Measurements from ENCODE around the gene NEK2. TPM values are rescaled to one million over a fixed set of nuclear protein-coding genes. Genes with fewer than 3 reads are reported as not detected.

NEK2 gene
- total and polyA plus RNA-seq, 8 donors, result 1.3 to 30.4 (median 15.4) TPM

DNA sequence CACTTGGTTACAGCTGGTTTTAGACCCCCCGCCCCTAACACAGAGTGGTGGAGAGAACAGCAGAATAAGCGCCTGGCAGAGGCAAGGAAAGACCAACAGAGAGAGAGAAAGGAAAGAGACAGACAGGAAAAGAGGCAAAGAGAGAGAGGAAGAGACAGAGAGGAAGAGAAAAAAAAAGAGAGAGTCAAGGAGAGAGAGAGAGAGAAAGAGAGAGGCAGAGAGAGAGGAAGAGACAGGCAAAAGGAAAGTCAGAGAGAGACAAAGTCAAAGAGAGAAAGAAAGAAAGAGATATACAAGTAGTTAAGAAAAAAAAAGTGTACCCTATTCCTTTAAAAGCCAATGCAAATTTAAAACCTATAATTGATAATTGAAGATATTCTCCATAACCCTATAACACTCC lies 13.0 kb upstream of the NEK2 start:
- intact Hi-C loops (cut with DNase I), result loop anchor here in 1 of 2 donors (10.0 kb wide), 1 partner anchor 346 kb away; the partner anchor contains the start of genes DTL and INTS7
- DNase-seq, result no peak

DNA sequence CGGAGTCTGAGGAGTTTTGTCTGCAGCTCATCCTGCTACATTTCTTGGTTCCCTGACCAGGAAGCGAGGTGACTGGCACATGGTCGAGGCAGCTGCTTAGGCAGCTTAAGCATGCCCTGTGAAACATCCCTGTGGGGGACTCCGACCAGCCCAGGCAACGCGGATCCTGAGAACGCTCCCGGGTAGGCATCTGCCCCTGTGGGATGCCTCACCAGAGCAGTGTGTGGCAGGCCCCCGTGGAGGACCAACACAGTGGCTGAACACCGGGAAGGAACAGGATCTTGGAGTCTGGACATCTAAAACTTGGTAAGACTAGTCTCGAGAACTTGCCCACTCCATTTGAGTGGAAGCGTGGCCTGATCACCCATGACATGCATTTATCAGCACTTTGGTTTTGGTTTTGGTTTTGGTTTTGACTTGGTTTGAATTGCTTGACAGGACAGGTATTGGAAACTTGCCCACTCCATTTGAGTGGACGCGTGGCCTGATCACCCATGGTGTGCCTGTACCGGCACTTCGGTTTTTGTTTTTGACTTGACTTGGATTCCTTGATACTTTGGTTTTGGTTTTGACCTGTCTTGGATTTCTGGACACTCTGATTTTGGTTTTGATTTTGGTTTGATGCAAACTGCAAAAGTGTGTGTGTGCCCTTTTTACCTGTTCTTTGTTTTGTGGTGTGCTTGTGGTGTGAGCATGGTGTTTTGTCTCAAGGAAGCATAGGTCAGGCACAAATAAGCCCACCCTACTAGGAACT lies 12.2 kb upstream of the NEK2 start:
- Histone ChIP-seq H3K4me3 (no peak overlapping the region), H3K4me1 (no peaks in the 10 kb centered on the region), H3K27ac (no peak overlapping the region), H3K27me3 (no peaks in the 10 kb centered on the region), H3K36me3 (no peaks in the 10 kb centered on the region), H3K9me3 (no peaks in the 10 kb centered on the region)
- intact Hi-C loops (cut with DNase I), result loop anchor here in 1 of 2 donors (10.0 kb wide), 1 partner anchor 347 kb away; the partner anchor contains the start of genes DTL and INTS7
- TF ChIP-seq, protein P1, sequence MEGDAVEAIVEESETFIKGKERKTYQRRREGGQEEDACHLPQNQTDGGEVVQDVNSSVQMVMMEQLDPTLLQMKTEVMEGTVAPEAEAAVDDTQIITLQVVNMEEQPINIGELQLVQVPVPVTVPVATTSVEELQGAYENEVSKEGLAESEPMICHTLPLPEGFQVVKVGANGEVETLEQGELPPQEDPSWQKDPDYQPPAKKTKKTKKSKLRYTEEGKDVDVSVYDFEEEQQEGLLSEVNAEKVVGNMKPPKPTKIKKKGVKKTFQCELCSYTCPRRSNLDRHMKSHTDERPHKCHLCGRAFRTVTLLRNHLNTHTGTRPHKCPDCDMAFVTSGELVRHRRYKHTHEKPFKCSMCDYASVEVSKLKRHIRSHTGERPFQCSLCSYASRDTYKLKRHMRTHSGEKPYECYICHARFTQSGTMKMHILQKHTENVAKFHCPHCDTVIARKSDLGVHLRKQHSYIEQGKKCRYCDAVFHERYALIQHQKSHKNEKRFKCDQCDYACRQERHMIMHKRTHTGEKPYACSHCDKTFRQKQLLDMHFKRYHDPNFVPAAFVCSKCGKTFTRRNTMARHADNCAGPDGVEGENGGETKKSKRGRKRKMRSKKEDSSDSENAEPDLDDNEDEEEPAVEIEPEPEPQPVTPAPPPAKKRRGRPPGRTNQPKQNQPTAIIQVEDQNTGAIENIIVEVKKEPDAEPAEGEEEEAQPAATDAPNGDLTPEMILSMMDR (IDR thresholded peaks at IDR 0.05), result no peak
- ATAC-seq, result no peak
- no peak for DNase-seq

More for the DNA sequence above, 13.0 kb upstream of the NEK2 start:
- H3K36me3 ChIP-seq, result no peaks in the 10 kb centered on the region
- H3K4me3 ChIP-seq, result no peak overlapping the region
- H3K4me1 ChIP-seq, result no peaks in the 10 kb centered on the region
- H3K27me3 ChIP-seq, result no peaks in the 10 kb centered on the region
- ATAC-seq, result no peak
- H3K27ac ChIP-seq, result no peak overlapping the region
- TF ChIP-seq, protein P1 (IDR thresholded peaks at IDR 0.05), result no peak
- no peaks in the 10 kb centered on the region for H3K9me3 ChIP-seq

- no peaks in the 10 kb centered on the region for H3K4me1 ChIP-seq
- no peak overlapping the region for H3K27ac ChIP-seq
- H3K9me3 ChIP-seq, result no peaks in the 10 kb centered on the region
- no peak overlapping the region for H3K4me3 ChIP-seq
- ATAC-seq (no peak), DNase-seq (no peak)
- TF ChIP-seq, protein P1 (IDR thresholded peaks at IDR 0.05), result no peak
- H3K36me3 ChIP-seq, result no peaks in the 10 kb centered on the region
- intact Hi-C loops (cut with DNase I), result loop anchor here in 1 of 2 donors (10.0 kb wide), 1 partner anchor 349 kb away; the partner anchor contains the start of genes DTL and INTS7
- no peaks in the 10 kb centered on the region for H3K27me3 ChIP-seq
Measured at GRCh38 chr1:211685823-211686222, 10.4 kb upstream of the NEK2 start.

DNA sequence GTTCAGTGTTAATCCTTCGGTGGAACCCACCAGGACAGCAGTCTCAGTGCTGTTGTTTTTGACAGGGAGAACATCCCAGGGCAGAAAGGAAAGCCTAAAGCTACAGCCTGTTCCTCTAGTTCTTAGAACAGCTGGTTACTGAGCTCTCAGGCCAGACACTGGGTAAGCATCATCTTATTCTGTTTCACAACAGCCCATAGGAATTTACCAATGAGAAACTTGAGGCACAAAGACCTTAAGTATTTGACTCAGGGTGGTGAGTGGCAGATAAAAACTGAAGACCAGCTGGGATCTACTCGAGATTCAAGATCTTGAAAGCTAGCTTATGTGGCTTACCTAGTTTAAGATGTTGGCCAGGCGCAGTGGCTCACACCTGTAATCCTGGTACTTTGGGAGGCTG lies 9.4 kb upstream of the NEK2 start:
- Histone ChIP-seq H3K9me3 (no peaks in the 10 kb centered on the region), H3K27ac (no peak overlapping the region), H3K4me3 (no peak overlapping the region), H3K27me3 (no peaks in the 10 kb centered on the region), H3K4me1 (no peaks in the 10 kb centered on the region), H3K36me3 (no peaks in the 10 kb centered on the region)
- TF ChIP-seq, protein P1 (IDR thresholded peaks at IDR 0.05), result no peak
- intact Hi-C loops (cut with DNase I), result loop anchor here in 1 of 2 donors (10.0 kb wide), 1 partner anchor 350 kb away; the partner anchor contains the start of genes DTL and INTS7
- ATAC-seq, result no peak
- no peak for DNase-seq

DNA sequence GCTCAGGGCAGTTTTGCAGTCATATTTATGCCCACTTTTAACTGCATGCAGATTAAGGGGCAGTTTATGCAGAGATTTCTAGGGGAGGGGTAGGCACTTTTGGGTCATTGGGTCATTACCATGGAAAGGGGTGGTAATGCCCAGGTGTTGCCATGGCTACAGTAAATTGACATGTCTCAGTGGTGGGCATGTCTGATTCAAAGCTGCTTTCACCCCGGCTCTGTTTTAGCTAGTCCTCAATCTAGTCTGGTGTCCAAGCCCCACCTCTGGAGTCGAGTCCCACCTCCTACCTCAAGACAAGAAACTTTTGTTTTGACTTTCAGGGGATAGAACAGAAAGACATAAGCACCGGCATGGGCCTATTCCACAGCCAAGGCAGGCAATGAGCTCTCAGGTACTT lies 8.9 kb upstream of the NEK2 start:
- Histone ChIP-seq H3K9me3 (no peaks in the 10 kb centered on the region), H3K36me3 (no peaks in the 10 kb centered on the region), H3K4me1 (no peaks in the 10 kb centered on the region), H3K4me3 (no peak overlapping the region), H3K27ac (no peak overlapping the region), H3K27me3 (no peaks in the 10 kb centered on the region)
- ATAC-seq (no peak), DNase-seq (no peak)
- intact Hi-C loops (cut with DNase I), result loop anchor here in 1 of 2 donors (10.0 kb wide), 1 partner anchor 350 kb away; the partner anchor contains the start of genes DTL and INTS7
- TF ChIP-seq, protein P1 (IDR thresholded peaks at IDR 0.05), result no peak
